ENCODE measurements around the gene USP10.
"Not testable (repeated sequence)": the region's sequence is repeated elsewhere in the genome, so short reads cannot be mapped to it uniquely, and the experiment has no call there.

The USP10 gene

GRCh38 chr16:84742641-84743092, 42.9 kb downstream of the USP10 start:
- no peaks in the 10 kb centered on the region for H3K36me3 ChIP-seq (ENCODE audit: insufficient read depth, low read length)
- no peak overlapping the region for H3K27ac ChIP-seq (ENCODE audit: low read depth, low read length)
- H3K4me1 ChIP-seq (ENCODE audit: control insufficient read depth, insufficient read depth, low read length, unreplicated experiment), result peaks cover 30% of the 10 kb centered on the region
- no peak overlapping the region for H3K4me3 ChIP-seq (ENCODE audit: low read depth, low read length)
- no peak overlapping the region for H2AFZ ChIP-seq (ENCODE audit: low read length, unreplicated experiment)
- no peaks in the 10 kb centered on the region for H3K27me3 ChIP-seq (ENCODE audit: insufficient read depth, low read length)
- H3K79me2 ChIP-seq (ENCODE audit: control insufficient read depth, insufficient read depth, low read length, unreplicated experiment), result peaks cover 71% of the 10 kb centered on the region

DNA sequence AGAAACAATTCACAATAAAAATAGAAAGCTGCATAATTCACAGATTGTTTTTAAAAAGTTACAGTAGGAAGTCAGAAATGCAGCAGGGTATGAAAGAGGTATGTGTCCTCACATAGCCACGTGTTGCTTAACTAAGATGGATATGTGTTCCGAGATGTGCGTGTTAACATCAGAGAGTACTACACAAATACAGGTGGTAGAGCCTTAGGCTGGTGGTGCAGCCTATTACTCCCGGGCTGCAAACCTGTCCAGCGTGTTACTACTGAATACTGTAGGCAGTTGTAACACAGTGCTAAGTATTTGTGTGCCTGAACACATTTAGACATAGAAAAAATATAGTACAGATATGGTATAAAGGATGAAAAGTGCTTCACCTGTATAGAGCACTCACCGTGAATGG, 46.4 kb downstream of the USP10 start:
- Histone ChIP-seq H3K27me3 (ENCODE audit: insufficient read depth, low read length) (no peaks in the 10 kb centered on the region), H3K4me3 (ENCODE audit: low read depth, low read length) (no peak overlapping the region), H2AFZ (ENCODE audit: low read length, unreplicated experiment) (no peak overlapping the region), H3K79me2 (ENCODE audit: control insufficient read depth, insufficient read depth, low read length, unreplicated experiment) (peaks cover 74% of the 10 kb centered on the region), H3K36me3 (ENCODE audit: insufficient read depth, low read length) (peaks cover 8% of the 10 kb centered on the region; the same call in 1 of the 2 replicates), H3K4me1 (ENCODE audit: control insufficient read depth, insufficient read depth, low read length, unreplicated experiment) (peaks cover 17% of the 10 kb centered on the region), H3K27ac (ENCODE audit: low read depth, low read length) (no peak overlapping the region)

GRCh38 chr16:84746875-84747274, 47.1 kb downstream of the USP10 start:
- Histone ChIP-seq H3K27me3 (ENCODE audit: insufficient read depth, low read length) (no peaks in the 10 kb centered on the region), H3K4me3 (ENCODE audit: low read depth, low read length) (no peak overlapping the region), H3K27ac (ENCODE audit: low read depth, low read length) (no peak overlapping the region), H3K4me1 (ENCODE audit: control insufficient read depth, insufficient read depth, low read length, unreplicated experiment) (peaks cover 18% of the 10 kb centered on the region), H3K79me2 (ENCODE audit: control insufficient read depth, insufficient read depth, low read length, unreplicated experiment) (peaks cover 75% of the 10 kb centered on the region), H2AFZ (ENCODE audit: low read length, unreplicated experiment) (no peak overlapping the region), H3K36me3 (ENCODE audit: insufficient read depth, low read length) (peaks cover 11% of the 10 kb centered on the region)

DNA sequence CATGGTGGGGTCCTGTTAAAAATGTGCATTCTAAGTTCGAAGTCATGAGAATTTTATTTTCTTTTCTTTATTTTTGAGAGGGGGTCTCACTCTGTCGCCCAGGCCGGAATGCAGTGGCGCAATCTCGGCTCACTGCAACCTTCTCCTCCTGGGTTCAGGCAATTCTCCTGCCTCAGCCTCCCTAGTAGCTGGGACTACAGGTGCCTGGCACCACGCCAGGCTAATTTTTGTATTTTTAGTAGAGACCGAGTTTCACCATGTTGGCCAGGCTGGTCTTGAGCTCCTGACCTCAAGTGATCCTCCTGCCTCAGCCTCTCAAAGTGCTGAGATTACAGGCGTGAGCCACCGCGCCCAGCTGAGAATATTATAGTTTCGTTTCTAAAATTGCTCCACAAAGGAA, 48.4 kb downstream of the USP10 start:
- not testable (repeated sequence) for H3K4me3 ChIP-seq (ENCODE audit: low read depth, low read length); H3K27ac ChIP-seq (ENCODE audit: low read depth, low read length); H3K27me3 ChIP-seq (ENCODE audit: insufficient read depth, low read length); H2AFZ ChIP-seq (ENCODE audit: low read length, unreplicated experiment)
- H3K79me2 ChIP-seq (ENCODE audit: control insufficient read depth, insufficient read depth, low read length, unreplicated experiment), result peaks cover 71% of the 10 kb centered on the region
- H3K36me3 ChIP-seq (ENCODE audit: insufficient read depth, low read length), result peaks cover 11% of the 10 kb centered on the region
- peaks cover 25% of the 10 kb centered on the region for H3K4me1 ChIP-seq (ENCODE audit: control insufficient read depth, insufficient read depth, low read length, unreplicated experiment)

- Histone ChIP-seq H3K27me3 (ENCODE audit: insufficient read depth, low read length) (no peaks in the 10 kb centered on the region), H2AFZ (ENCODE audit: low read length, unreplicated experiment) (no peak overlapping the region), H3K79me2 (ENCODE audit: control insufficient read depth, insufficient read depth, low read length, unreplicated experiment) (peaks cover 66% of the 10 kb centered on the region), H3K4me3 (ENCODE audit: low read depth, low read length) (no peak overlapping the region), H3K36me3 (ENCODE audit: insufficient read depth, low read length) (peaks cover 11% of the 10 kb centered on the region), H3K27ac (ENCODE audit: low read depth, low read length) (no peak overlapping the region; the same call in 1 of the 2 replicates), H3K4me1 (ENCODE audit: control insufficient read depth, insufficient read depth, low read length, unreplicated experiment) (peaks cover 33% of the 10 kb centered on the region)
Observed at GRCh38 chr16:84749072-84749471, 49.3 kb downstream of the USP10 start.

GRCh38 chr16:84749815-84750214, 50.0 kb downstream of the USP10 start:
- H3K27me3 ChIP-seq (ENCODE audit: insufficient read depth, low read length), result no peaks in the 10 kb centered on the region
- no peak overlapping the region for H2AFZ ChIP-seq (ENCODE audit: low read length, unreplicated experiment)
- H3K4me1 ChIP-seq (ENCODE audit: control insufficient read depth, insufficient read depth, low read length, unreplicated experiment), result peaks cover 38% of the 10 kb centered on the region
- H3K79me2 ChIP-seq (ENCODE audit: control insufficient read depth, insufficient read depth, low read length, unreplicated experiment), result peaks cover 63% of the 10 kb centered on the region
- H3K4me3 ChIP-seq (ENCODE audit: low read depth, low read length), result no peak overlapping the region
- H3K27ac ChIP-seq (ENCODE audit: low read depth, low read length), result no peak overlapping the region
- H3K36me3 ChIP-seq (ENCODE audit: insufficient read depth, low read length), result peaks cover 11% of the 10 kb centered on the region

DNA sequence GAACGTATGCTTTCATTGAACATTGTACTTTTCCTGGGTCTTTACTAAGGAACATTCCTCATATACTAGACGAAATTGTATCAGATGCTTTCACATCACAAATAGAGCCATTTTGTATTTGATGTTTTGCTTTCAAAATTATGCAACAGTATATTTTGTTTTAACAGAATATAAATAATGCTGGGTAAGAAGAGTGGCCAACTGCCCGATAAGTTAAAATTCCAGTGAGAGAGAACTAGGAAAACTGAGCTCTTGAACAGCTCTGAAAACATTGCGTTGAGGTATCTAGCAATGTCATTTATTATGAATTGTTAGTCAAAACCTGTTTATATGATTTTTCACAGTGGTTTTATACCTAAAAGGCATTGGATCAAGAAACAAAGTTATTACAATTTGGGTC, 50.8 kb downstream of the USP10 start:
- H3K27ac ChIP-seq (ENCODE audit: low read depth, low read length), result no peak overlapping the region
- peaks cover 67% of the 10 kb centered on the region for H3K79me2 ChIP-seq (ENCODE audit: control insufficient read depth, insufficient read depth, low read length, unreplicated experiment)
- no peak overlapping the region for H3K4me3 ChIP-seq (ENCODE audit: low read depth, low read length)
- H2AFZ ChIP-seq (ENCODE audit: low read length, unreplicated experiment), result no peak overlapping the region
- no peaks in the 10 kb centered on the region for H3K27me3 ChIP-seq (ENCODE audit: insufficient read depth, low read length)
- H3K36me3 ChIP-seq (ENCODE audit: insufficient read depth, low read length), result peaks cover 11% of the 10 kb centered on the region
- peaks cover 39% of the 10 kb centered on the region for H3K4me1 ChIP-seq (ENCODE audit: control insufficient read depth, insufficient read depth, low read length, unreplicated experiment)

DNA sequence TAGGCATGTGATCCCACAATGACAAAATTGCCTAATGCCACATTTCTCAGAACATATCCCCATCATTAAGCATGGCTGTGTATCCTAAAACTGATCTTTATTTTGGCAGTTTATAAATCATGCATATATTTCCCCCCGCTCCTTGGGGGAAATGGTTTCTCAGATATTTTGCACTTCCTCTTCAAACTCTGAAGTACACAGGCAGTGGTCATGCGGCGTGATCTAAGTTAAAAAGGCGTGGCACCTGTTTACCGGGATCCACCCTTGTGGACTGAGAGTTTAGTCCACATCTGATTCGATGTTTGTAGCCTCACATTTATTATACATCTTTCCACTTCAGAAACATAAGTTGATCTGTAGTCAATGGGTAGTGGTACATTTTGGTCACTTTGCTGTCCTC, 51.4 kb downstream of the USP10 start:
- H3K4me1 ChIP-seq (ENCODE audit: control insufficient read depth, insufficient read depth, low read length, unreplicated experiment), result peaks cover 39% of the 10 kb centered on the region
- peak overlapping the region; percentile 61 for H3K27ac ChIP-seq (ENCODE audit: low read depth, low read length)
- no peak overlapping the region for H3K4me3 ChIP-seq (ENCODE audit: low read depth, low read length)
- no peaks in the 10 kb centered on the region for H3K27me3 ChIP-seq (ENCODE audit: insufficient read depth, low read length)
- H3K36me3 ChIP-seq (ENCODE audit: insufficient read depth, low read length), result peaks cover 11% of the 10 kb centered on the region
- peaks cover 67% of the 10 kb centered on the region for H3K79me2 ChIP-seq (ENCODE audit: control insufficient read depth, insufficient read depth, low read length, unreplicated experiment)
- no peak overlapping the region for H2AFZ ChIP-seq (ENCODE audit: low read length, unreplicated experiment)

DNA sequence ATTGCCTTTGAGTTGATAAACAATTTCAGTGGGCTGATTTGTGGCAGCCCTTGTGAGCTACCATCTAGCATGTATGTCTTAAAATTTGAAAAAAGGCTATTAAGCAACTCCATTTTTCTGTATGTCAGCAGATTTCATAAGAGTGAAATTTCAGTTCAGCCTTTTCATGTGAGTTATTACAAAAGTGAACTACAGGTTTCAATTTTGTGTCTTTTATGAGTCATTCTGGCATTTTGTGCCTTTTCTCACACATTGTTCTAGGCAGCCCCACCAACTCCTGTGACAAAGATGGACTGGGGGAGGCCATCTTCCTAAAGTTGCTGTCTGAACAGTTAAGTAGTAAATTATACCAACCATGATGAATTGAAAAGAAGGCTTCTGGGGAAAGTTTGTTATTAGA, 52.1 kb downstream of the USP10 start:
- H3K79me2 ChIP-seq (ENCODE audit: control insufficient read depth, insufficient read depth, low read length, unreplicated experiment), result peaks cover 70% of the 10 kb centered on the region
- H2AFZ ChIP-seq (ENCODE audit: low read length, unreplicated experiment), result no peak overlapping the region
- no peaks in the 10 kb centered on the region for H3K27me3 ChIP-seq (ENCODE audit: insufficient read depth, low read length)
- H3K27ac ChIP-seq (ENCODE audit: low read depth, low read length), result peak overlapping the region; percentile 61
- H3K36me3 ChIP-seq (ENCODE audit: insufficient read depth, low read length), result peaks cover 11% of the 10 kb centered on the region
- no peak overlapping the region for H3K4me3 ChIP-seq (ENCODE audit: low read depth, low read length)
- H3K4me1 ChIP-seq (ENCODE audit: control insufficient read depth, insufficient read depth, low read length, unreplicated experiment), result peaks cover 39% of the 10 kb centered on the region

- H3K27me3 ChIP-seq (ENCODE audit: insufficient read depth, low read length), result no peaks in the 10 kb centered on the region
- peaks cover 11% of the 10 kb centered on the region for H3K36me3 ChIP-seq (ENCODE audit: insufficient read depth, low read length)
- peaks cover 39% of the 10 kb centered on the region for H3K4me1 ChIP-seq (ENCODE audit: control insufficient read depth, insufficient read depth, low read length, unreplicated experiment)
- H2AFZ ChIP-seq (ENCODE audit: low read length, unreplicated experiment), result no peak overlapping the region
- H3K27ac ChIP-seq (ENCODE audit: low read depth, low read length), result peak overlapping the region; percentile 61
- peaks cover 70% of the 10 kb centered on the region for H3K79me2 ChIP-seq (ENCODE audit: control insufficient read depth, insufficient read depth, low read length, unreplicated experiment)
- H3K4me3 ChIP-seq (ENCODE audit: low read depth, low read length), result no peak overlapping the region
Observed at GRCh38 chr16:84752600-84752999, 52.8 kb downstream of the USP10 start.

GRCh38 chr16:84753412-84754326, 53.9 kb downstream of the USP10 start:
- Histone ChIP-seq H3K36me3 (ENCODE audit: insufficient read depth, low read length) (peaks cover 15% of the 10 kb centered on the region), H3K27me3 (ENCODE audit: insufficient read depth, low read length) (no peaks in the 10 kb centered on the region), H3K27ac (ENCODE audit: low read depth, low read length) (peak overlapping the region; percentile 52), H2AFZ (ENCODE audit: low read length, unreplicated experiment) (no peak overlapping the region), H3K79me2 (ENCODE audit: control insufficient read depth, insufficient read depth, low read length, unreplicated experiment) (peaks cover 80% of the 10 kb centered on the region), H3K4me3 (ENCODE audit: low read depth, low read length) (no peak overlapping the region), H3K4me1 (ENCODE audit: control insufficient read depth, insufficient read depth, low read length, unreplicated experiment) (peaks cover 39% of the 10 kb centered on the region)
